NB4 (cell line): Measurements from ENCODE around the gene TLE2.

Experiments used
- DNase-seq: peaks from one replicate; pipeline ENCODE4 v3.0.0; 2010; ENCODE audit warnings: low read depth
- H3K4me3 ChIP-seq: one replicate; pipeline ENCODE4 v1.5.1; 2011; ENCODE audit warnings: mild to moderate bottlenecking, low read depth, low read length, moderate library complexity
- CTCF ChIP-seq: IDR thresholded peaks from one replicate; pipeline ENCODE4 v1.5.1; 2012; ENCODE audit warnings: low read depth, low read length
- MYC ChIP-seq: IDR thresholded peaks from 2 replicates; pipeline ENCODE4 v1.6.1; 2011; ENCODE audit warnings: low read depth, low read length
- POLR2A ChIP-seq: IDR thresholded peaks from 2 replicates; pipeline ENCODE4 v1.6.1; 2011; ENCODE audit warnings: mild to moderate bottlenecking; ENCODE audit not compliant: insufficient read length; ENCODE audit errors: extremely low read depth
- TF ChIP-seq, protein P1 (sequence below): IDR thresholded peaks from 2 replicates; pipeline ENCODE4 v1.6.1; 2011; ENCODE audit warnings: low read depth, low read length

The TLE2 gene

GRCh38 chr19:3035542-3036118, 6.5 kb upstream of the TLE2 start:
- H3K4me3 ChIP-seq = peak overlapping the region; percentile 63
- TF ChIP-seq POLR2A (peak; percentile 51), CTCF (no peak), MYC (no peak)
- TF ChIP-seq, protein P1, sequence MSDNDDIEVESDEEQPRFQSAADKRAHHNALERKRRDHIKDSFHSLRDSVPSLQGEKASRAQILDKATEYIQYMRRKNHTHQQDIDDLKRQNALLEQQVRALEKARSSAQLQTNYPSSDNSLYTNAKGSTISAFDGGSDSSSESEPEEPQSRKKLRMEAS = no peak
- peak; percentile 97 for DNase-seq

GRCh38 chr19:3034656-3035541, 5.8 kb upstream of the TLE2 start:
- H3K4me3 ChIP-seq = peak overlapping the region; percentile 57
- peak; percentile 62 for DNase-seq
- TF ChIP-seq POLR2A (no peak), CTCF (no peak), MYC (0 out of 2 replicates have a peak, but pooled peaks have one; percentile 56)
- TF ChIP-seq, protein P1 = 0 out of 2 replicates have a peak, but pooled peaks have one; percentile 22

DNA sequence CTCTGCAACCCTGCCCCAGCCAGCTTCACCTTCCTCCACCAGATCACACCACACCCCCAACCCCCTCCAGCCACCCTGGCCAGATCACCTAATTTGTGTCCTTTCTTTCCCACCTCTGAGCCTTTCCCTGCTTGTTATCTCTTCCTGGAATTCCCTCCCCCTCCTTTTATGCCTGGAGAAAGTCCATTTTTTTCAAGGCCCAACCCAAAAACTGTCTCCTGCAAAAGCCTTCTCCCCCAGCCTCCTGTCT, 5.3 kb upstream of the TLE2 start:
- DNase-seq = no peak
- H3K4me3 ChIP-seq = no peak overlapping the region
- TF ChIP-seq POLR2A = no peak
- no peak for TF ChIP-seq CTCF
- TF ChIP-seq MYC = no peak
- TF ChIP-seq, protein P1 = no peak

DNA sequence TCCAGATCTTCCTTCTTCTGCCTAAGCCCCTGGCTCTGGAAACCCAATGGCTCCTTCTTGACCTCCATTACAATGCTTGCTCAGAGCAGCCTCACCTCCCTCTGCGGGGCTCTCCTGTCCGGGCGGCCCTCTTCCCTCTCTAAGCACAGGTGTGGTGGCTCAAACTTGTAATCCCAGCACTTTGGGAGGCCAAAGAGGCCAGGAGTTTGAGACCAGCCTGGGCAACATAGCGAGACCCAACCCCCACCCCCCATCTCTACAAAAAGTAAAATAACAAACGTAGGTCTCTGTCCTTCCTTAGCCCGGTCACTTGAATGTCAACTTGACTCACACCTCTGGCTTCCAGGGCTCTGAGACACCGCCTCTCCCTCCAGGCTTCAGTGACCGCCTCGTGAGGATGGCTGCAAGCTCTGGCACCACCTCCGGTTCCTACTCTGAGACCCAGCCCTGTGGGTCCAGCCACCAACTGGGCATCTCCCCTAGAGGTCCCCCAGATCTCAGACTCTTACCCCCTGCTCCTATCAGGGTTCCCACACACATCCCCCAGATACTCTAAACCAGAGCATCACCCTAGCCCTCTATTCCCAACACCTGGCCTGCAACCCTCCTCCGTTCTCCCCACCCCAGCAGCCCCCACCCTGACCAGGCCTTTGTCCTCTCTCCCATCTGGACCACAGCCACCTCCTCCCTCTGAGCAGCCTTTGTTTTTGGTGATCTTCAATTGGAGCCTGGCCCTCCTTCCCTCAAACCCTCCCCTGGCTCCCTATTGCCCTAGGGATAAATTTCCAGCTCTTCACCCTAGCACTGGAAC, 4.7 kb upstream of the TLE2 start:
- no peak overlapping the region for H3K4me3 ChIP-seq
- TF ChIP-seq, protein P1 = no peak
- no peak for TF ChIP-seq MYC
- DNase-seq = no peak

DNA sequence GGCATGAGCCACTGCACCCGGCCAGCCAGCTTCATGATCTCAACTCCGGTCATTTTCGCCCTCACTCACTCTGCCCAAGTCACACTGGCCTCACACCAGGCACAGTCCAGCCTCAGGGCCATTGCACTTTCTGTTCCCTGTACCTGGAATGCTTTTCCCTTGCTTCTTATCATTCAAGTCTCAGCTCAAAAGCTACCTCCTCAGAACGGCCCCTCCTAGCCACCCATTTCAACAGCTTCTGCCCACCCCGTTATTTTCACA, 2.5 kb upstream of the TLE2 start:
- DNase-seq = no peak
- no peak overlapping the region for H3K4me3 ChIP-seq
- TF ChIP-seq, protein P1 = no peak
- no peak for TF ChIP-seq CTCF
- TF ChIP-seq POLR2A = no peak
- no peak for TF ChIP-seq MYC
